Activated T-cell treated with anti-CD3 and anti-CD28 coated beads for 4 hours (primary cell): Measurements from ENCODE around the gene KASH5.

Source experiments
- DNase-seq: peaks from one replicate; pipeline ENCODE4 v3.0.0-alpha.2; 2020

The KASH5 gene, protein sequence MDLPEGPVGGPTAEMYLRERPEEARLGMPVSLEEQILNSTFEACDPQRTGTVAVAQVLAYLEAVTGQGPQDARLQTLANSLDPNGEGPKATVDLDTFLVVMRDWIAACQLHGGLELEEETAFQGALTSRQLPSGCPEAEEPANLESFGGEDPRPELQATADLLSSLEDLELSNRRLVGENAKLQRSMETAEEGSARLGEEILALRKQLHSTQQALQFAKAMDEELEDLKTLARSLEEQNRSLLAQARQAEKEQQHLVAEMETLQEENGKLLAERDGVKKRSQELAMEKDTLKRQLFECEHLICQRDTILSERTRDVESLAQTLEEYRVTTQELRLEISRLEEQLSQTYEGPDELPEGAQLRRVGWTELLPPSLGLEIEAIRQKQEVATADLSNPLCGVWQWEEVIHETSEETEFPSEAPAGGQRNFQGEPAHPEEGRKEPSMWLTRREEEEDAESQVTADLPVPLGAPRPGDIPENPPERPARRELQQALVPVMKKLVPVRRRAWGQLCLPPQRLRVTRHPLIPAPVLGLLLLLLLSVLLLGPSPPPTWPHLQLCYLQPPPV

GRCh38 chr19:49387936-49388372, at the start of gene KASH5:
Gene KASH5 (plus strand): TSS chr19:49388249. CDS start chr19:49390884, 2,635 bp downstream.
- DNase-seq, result peak; percentile 81

DNA sequence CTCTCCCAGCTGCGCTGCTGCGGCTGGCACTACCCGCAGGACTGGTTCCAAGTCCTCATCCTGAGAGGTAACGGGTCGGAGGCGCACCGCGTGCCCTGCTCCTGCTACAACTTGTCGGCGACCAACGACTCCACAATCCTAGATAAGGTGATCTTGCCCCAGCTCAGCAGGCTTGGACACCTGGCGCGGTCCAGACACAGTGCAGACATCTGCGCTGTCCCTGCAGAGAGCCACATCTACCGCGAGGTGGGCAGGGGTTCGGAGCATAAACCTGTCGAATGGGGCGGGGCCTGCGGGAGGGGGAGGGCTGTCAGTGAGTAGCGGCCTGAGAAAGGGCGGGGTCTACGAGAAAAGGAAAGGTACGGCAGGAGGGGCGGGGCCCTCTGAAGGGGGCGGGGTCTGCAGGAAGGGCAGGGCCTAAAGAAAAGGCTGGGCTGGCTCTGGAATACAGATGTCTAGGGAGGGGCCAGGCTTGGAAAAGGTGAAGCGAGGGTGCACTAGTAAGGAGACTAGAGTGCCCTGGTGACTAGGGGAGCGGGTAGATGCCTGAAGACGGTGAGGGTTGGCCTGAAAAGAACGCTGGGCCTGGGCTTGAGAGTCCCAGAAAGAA, 49.3 kb upstream of the KASH5 start:
- DNase-seq, result no peak

DNA sequence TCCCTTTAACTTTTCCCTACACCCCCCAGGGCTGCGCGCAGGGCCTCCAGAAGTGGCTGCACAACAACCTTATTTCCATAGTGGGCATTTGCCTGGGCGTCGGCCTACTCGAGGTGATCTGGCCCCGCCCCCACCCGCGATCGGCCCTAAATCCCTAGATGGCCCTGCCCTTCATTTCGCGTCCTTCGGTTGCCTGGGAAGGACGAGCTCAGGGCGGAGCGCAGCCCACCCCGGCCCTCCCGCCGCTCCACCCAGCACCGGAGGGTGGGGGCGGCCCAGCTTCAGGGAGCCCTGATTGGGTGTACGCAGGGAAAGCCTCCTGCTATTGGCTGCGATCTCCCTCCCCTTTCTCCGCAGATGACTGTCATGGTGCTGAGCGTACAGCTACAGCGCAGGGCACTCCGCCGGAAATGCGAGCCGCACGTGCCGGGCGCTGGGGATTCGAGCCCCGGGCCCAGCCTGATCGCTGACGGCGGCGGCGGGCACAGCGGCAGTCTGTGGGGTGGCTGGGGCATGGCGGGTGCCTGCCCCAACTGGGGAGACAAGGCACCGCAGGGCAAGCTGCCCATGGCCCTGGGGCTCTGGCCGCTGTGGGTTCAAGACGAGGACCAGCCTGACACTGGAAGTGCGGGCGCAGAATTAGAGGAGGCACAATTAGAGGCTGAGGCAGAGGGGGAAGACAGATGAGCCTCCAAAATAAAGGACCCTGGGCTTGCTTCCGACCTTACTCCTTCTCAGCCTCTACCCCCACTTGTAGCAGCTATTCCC, 48.6 kb upstream of the KASH5 start:
- no peak for DNase-seq

DNA sequence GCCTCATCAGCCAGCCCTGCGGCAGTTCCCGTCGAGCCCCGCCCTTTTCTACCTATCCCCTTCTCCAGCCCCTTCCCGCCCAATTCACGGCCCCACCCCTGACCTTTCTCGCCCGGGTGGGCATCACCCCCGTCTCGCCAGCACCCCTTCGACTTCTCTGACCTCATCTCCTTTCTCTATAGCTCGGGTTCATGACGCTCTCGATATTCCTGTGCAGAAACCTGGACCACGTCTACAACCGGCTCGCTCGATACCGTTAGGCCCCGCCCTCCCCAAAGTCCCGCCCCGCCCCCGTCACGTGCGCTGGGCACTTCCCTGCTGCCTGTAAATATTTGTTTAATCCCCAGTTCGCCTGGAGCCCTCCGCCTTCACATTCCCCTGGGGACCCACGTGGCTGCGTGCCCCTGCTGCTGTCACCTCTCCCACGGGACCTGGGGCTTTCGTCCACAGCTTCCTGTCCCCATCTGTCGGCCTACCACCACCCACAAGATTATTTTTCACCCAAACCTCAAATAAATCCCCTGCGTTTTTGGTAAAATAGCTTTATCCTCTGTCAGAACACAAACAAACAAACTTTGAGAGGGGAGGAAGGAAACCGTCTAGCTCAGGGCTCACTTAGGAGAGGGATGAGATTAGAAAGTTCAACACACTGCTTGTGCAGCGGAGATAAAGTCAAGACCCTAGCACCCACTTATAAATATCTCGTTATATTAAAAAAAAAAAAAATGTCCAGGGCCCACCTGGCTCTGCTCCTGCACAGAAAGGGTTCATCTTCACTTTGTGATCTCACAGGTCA, 47.8 kb upstream of the KASH5 start:
- no peak for DNase-seq

DNA sequence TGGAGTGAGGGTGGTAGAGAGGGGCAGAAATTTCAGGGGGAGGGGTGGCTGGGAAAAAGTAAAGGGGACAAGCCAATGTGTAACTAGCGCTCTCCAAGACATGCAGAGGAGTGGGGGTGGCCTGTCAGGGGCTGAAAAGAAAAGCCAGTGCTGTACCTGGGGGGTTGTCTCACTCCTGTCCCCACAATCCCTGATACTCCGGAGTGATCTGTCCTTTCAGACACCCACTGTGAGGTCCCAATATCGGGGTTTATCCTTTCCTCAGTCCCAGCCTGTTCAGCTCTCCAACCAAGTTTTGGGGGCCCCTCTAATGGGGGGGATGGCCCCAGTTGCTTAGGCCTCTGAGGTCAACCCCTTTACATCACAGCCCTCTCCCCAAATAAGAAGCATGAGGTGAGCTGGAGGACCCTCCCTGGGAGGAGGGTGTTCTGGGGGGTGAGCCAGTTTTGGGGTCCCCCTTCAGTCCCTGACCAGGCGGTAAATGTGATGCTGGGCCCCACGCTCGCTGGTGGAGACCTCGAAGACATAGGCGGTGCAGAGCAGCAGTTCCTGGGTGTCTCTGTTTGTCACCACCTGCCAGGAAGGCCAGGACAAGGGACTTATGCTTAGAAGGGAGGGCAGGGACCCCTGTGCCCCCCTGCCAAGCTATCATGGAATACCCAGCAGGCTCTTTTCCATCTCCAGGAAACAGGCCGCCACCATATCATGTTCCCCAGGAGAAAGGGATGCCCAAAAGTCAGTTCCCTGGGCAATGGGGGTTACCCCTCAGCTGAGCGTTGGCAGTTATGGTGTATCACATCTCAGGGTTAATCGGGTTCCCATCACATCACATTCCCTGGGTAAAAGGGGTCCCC, 47.0 kb upstream of the KASH5 start:
- no peak for DNase-seq

GRCh38 chr19:49342291-49342721, 45.7 kb upstream of the KASH5 start:
- DNase-seq, result no peak

- no peak for DNase-seq
Observed at GRCh38 chr19:49343123-49343522, 44.9 kb upstream of the KASH5 start.

DNA sequence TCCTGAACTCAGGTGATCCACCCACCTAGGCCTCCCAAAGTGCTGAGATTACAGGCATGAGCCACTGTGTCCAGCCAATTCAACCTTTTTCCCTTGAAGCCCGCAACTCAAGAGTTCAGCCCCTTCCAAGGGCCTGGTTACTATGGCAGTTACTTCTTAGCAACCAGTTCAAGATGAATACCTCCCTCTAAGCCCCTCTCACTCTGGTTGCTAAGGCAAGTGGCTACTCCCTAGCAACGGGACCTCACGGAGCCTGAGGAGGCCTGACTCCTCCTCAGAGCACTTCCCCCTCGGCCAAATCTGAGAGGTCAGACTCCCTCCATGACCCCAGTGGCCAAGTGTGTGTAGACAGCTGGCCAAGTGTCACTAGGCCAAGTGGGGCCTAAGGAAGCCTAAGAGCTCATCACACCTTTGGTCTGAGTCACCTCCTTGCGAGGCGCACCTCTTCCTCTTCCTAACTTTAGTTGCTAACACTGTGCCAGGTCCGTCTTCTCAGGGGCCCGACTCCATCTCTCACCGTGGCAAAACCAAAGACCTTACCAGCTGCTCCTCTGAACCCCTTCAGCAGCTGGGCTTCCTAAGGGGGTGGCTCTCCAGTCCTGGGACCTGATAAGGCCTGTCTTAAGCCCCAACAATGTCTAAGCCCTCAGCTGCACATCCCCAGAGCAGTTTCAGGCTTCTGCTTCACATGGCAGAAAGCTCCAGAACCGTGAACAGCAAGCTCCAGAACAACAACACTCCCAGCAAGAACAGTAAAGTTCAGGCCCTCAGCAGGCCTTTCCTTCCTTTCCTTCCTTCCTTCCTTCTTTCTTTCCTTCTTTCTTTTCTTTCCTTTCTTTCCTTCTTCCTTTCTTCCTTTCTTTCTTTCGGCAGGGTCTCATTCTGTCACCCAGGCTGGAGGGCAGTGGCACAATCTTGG, 43.3 kb upstream of the KASH5 start:
- DNase-seq, result no peak

GRCh38 chr19:49347191-49347590, 40.9 kb upstream of the KASH5 start:
- no peak for DNase-seq

DNA sequence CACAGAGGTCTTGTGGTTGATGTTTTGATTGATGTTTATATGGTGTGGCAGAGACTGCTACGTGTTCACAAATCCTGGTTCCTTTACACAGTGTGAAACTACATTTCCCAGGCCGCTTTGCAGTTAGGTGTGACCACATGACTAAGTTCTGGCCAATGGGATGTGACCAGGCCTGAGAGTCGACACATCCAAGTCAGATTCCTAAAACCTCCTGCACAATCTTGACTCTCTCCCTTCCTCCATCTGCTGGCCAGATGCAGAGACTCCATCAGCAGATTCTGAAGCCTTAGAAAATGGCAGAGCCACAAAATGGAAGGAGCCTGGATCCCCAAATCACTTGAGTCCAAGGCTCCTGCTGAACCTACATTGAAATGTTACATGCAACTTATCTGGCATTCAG, 40.2 kb upstream of the KASH5 start:
- no peak for DNase-seq

DNA sequence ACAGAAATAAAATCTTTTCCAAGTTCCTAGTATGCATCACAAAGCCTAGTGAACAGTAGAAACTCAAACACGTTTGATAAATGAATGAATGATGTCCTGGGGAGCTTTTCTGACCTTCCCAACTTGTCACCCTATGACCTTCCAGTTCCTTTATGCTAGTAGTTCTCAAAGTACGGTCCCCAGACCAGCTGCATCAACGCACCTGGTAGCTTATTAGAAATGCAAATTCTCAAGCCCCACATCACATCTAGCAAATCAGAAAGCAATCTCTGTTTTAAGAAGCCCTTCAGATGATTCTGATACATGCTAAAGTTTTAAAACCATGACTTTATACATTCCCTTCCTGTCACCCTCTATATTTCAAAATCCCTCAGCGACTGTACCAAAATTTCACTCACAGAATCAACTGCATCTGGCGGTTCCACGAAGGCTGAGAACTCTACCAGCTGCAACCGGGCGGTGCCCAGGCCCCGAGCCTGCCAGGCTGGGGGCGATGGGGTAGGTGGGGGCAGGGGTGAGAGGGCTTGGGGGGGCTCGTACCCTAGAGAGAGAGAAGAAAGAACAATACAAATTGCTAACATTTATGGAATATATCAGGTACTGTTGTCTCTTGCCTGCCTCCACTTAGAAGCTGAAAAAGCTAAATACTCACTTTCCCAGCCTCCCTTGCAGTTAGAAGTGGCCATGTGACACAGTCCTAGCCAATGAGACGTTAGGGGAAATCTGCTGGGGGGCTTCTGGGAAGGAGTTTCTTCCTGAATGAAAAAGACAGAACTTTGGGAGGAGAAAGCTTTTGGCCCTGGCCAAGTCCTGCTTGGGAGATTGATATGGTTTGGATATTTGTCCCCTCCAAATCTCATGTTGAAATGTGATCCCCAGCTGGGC, 39.5 kb upstream of the KASH5 start:
- no peak for DNase-seq

DNA sequence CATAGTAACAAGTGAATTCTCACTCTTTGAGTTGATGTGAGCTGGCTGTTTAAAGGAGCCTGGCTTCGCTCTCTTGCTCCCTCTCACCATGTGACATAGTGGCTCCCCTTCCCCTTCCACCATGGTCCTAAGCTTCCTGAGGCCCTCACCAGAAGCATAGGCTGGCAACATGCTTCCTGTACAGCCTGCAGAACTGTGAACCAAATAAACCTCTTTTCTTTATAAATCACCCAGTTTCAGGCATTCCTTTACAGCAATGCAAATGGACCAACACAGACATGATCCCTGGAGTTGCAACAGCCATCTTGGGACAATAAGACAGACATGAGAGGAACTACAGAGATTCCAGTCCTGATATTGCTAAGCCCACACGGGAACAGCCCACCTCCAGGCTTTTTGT, 38.5 kb upstream of the KASH5 start:
- DNase-seq, result no peak

- DNase-seq, result no peak
Observed at GRCh38 chr19:49355909-49356353, 32.1 kb upstream of the KASH5 start.

DNA sequence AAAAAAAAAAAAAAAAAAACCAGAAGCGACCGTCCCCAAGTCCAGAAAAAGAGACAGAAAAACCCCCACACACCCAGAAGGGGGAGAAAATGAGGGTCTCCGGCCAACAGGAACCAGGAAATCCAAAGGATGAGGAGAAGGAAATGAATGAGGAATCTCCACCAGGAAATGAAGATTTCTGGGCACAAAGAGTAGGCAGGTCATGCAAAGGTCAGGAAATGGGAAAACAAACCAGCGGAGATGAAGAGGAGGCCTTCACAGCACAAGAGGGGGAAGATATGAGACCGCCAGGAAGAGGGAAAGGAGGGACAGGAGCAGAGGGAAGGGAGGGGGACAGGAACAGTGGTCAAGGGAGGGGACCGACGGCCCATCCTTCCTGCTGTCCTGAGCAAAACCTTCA, 31.7 kb upstream of the KASH5 start:
- no peak for DNase-seq

GRCh38 chr19:49357186-49357585, 30.9 kb upstream of the KASH5 start:
- no peak for DNase-seq

DNA sequence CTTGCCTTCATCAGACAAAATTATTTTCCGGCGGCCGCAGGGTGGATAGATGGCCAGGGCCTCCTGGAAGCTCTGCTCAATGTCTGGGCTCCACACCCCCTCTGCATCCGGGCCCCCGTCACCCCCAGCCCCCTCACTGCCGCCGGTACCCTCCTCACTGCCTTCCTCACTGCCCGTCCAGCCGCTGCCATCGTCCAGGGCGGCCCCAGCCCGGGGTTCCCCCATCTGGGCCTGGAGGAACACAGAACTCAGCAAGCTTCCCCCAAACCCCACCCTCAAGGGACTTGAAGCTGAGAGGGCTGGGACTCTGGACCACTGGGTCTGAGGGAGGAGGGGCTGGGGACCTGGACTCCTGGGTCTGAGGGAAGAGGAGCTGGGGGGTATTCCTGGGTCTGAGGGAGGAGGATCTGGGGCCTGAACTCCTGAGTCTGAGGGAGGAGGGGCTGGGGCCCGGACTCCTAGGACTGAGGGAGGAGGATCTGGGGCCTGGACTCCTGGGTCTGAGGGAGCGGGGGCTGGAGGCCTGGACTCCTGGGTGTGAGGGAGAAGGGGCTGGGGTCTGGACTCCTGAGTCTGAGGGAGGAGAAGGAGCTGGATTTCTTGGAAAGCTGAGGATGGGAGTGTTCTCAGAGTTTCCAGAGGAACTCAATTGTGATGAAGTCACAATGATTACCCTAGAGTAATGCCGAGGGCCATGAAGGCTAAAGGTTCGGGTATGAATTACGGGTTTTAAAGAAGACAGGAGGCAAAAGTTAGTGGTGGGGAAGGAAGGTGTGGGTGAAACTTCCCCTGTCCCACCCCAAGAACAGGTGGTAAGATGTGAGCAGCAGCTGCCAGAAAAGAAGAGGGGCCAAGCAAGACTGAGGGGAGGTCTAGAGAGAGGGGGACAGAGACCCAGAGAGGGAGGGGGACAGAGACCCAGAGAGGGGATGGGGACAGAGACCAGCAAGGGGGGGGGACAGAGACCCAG, 27.9 kb upstream of the KASH5 start:
- DNase-seq, result no peak

DNA sequence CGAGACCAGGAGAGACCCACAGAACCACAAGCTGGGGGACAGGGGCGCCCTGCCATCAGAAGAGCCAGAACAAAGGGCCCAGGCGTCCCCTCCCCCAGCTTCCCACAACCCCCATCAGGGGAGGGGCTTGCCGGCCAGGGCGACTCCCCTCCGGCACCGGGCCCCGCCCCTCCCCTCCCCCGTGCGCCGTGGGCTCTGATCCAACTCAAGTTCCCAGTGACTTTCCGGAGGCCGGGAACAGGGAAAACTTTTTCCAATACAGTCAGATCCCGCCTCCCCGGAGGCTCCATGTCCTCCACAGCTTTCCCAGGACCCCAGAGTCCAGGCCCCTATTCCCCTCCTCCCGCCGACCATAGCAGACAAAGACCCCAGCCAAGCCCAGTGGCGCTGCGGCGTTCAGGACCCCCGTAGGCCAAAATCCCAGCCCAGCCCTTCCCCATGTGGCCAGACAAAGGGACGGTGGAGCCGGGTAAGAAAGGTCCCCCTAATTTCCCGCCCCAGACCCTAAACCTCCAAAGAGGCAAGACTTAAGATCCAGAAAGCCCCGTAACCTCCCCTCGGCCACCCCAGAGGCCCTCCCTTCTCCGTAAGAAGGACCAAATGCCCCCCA, 26.5 kb upstream of the KASH5 start:
- no peak for DNase-seq
